ENCODE results near the gene SIT1.

Gene SIT1

DNA sequence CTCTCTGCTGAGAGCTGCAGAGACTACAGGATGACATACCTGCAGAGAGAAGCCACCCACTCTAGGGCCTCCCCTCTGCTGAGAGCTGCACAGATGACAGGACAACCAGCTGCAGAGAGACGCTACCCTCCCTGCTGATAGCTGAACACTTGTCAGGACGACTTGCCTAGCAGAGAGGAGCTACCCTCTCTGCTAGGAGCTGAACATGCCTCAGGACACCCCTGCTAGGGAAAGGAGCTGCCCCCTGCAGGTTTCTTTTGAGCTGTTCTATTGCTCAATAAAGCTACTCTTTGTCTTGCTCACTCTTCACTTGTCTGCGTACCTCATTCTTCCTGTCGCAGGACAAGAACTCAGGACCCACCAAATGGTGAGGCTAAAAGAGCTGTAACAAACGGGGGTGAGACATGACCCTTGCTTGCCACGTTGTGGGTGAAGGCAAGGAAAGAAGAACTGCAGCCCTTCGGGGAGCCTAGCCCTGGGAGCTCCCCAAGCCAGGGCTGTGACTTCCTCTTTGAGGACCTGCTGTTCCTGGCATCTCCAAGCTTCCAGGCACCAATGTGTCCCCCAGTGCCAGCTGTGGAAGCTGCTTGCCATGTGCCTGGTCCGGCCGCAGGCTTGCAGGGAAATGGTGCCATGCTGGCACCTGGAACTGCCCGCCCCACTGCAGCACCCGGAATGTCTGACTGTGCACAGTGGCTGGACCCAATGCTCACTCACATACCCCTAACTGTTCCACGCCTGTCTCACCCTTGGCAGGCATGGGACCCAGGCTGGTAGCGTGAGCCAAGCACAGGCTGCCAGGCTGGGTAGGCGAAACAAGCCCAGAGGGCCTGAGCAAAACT lies 50.7 kb downstream of the SIT1 start:
- Mint-ChIP-seq H3K27ac (no peak overlapping the region), H3K36me3 (peaks cover 17% of the 10 kb centered on the region), H3K4me3 (no peak overlapping the region), H3K4me1 (peaks cover 25% of the 10 kb centered on the region), H3K9me3 (peaks cover 5% of the 10 kb centered on the region), H3K27me3 (no peaks in the 10 kb centered on the region)
- no peak for ATAC-seq

Data from stimulated activated memory B cell treated with anti-CD40 and anti-IgM and Interleukin-4, amounts not matched to agents 10 μg/mL and 1 μg/mL and 100 μg/mL, for 72 hours (primary cell).